A549 (cell line): ENCODE results near the gene MAML2.

Source experiments
- CEBPB ChIP-seq, 2 experiments: fragments of >200 bp in 1 of 2; sonication (Bioruptor Twin) in 1 of 2; formaldehyde crosslinking in 1 of 2; IDR thresholded peaks; 2 replicates each; pipeline ENCODE4 v1.6.1; 2012 to 2016
- FOXS1 ChIP-seq: fragments of 250-450 bp; sonication (Bioruptor Pico); IDR thresholded peaks from 2 replicates; pipeline ENCODE4 v1.5.0; 2020; ENCODE audit warnings: mild to moderate bottlenecking, moderate library complexity
- JUNB ChIP-seq: fragments of >200 bp; sonication (Bioruptor Twin); formaldehyde crosslinking; IDR thresholded peaks from 2 replicates; pipeline ENCODE4 v1.6.1; 2016
- POLR2A ChIP-seq: IDR thresholded peaks from 2 replicates; pipeline ENCODE4 v1.6.1; 2012; ENCODE audit warnings: mild to moderate bottlenecking, low read length
- POLR2AphosphoS2 ChIP-seq: conservative IDR thresholded peaks from 2 replicates; pipeline ENCODE4 v1.6.1; 2012; ENCODE audit warnings: low read length, improper control_type of control experiment, inconsistent platforms
- RAD21 ChIP-seq, 2 experiments: fragments of >200 bp in 1 of 2; sonication (Bioruptor Twin) in 1 of 2; formaldehyde crosslinking in 1 of 2; IDR thresholded peaks in 1 of 2; conservative IDR thresholded peaks in 1 of 2; 2 replicates in 1 of 2; 3 replicates in 1 of 2; pipeline ENCODE4 v1.6.1; 2012 to 2018; ENCODE audit warnings: inconsistent platforms in 1 of 2
- RCOR1 ChIP-seq: fragments of 150-350 bp; IDR thresholded peaks from 2 replicates; pipeline ENCODE4 v1.6.1; 2014; ENCODE audit warnings: antibody characterized with exemption, low read length, low read depth
- RFX5 ChIP-seq: fragments of 450-650 bp; IDR thresholded peaks from 2 replicates; pipeline ENCODE4 v1.7.1; 2014; ENCODE audit warnings: antibody characterized with exemption, mild to moderate bottlenecking, moderate library complexity
- TFCP2L1 ChIP-seq: fragments of 250-450 bp; sonication (Bioruptor Pico); IDR thresholded peaks from 2 replicates; pipeline ENCODE4 v1.5.0; 2021; ENCODE audit warnings: mild to moderate bottlenecking
- TF ChIP-seq, protein P1 (sequence below): fragments of >200 bp; sonication (Bioruptor Twin); formaldehyde crosslinking; IDR thresholded peaks from 3 replicates; pipeline ENCODE4 v1.5.1; 2016
- TF ChIP-seq, protein P2 (sequence below): fragments of 250-450 bp; sonication (Bioruptor Pico); IDR thresholded peaks from 2 replicates; pipeline ENCODE4 v1.5.0; 2021; ENCODE audit warnings: mild to moderate bottlenecking, moderate library complexity, borderline replicate concordance
- TF ChIP-seq, protein P3 (sequence below): fragments of 450-650 bp; IDR thresholded peaks from 2 replicates; pipeline ENCODE4 v1.6.1; 2014; ENCODE audit warnings: antibody characterized with exemption

DNA sequence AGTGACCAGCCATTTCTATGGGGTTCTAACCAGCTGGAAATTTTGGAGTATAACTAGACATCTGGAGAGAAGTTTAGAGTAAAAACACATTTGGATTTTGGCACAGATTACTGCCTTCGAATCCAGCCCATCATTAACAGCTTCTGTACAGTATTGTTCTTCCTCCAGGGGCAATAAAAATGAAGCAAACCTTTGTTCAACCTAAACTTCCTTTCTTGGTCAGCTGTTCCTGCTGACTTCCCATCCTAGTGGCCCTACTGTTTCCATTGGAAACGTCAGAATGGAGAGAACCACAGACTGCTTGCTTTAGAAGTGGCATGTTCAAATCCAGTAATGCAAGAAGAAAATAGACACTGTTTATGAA, 215.4 kb downstream of the MAML2 start:
- TF ChIP-seq POLR2A (no peak), RCOR1 (no peak), TFCP2L1 (no peak), RAD21 (conservative IDR thresholded peaks at IDR 0.05 in 1 of 2, IDR thresholded peaks at IDR 0.05 in 1 of 2) (no peak), POLR2AphosphoS2 (no peak), JUNB (no peak), RFX5 (no peak), FOXS1 (CRISPR knock-in tag) (no peak), CEBPB (IDR thresholded peaks at IDR 0.05) (no peak)
- TF ChIP-seq, protein P1, sequence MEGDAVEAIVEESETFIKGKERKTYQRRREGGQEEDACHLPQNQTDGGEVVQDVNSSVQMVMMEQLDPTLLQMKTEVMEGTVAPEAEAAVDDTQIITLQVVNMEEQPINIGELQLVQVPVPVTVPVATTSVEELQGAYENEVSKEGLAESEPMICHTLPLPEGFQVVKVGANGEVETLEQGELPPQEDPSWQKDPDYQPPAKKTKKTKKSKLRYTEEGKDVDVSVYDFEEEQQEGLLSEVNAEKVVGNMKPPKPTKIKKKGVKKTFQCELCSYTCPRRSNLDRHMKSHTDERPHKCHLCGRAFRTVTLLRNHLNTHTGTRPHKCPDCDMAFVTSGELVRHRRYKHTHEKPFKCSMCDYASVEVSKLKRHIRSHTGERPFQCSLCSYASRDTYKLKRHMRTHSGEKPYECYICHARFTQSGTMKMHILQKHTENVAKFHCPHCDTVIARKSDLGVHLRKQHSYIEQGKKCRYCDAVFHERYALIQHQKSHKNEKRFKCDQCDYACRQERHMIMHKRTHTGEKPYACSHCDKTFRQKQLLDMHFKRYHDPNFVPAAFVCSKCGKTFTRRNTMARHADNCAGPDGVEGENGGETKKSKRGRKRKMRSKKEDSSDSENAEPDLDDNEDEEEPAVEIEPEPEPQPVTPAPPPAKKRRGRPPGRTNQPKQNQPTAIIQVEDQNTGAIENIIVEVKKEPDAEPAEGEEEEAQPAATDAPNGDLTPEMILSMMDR, result no peak
- TF ChIP-seq, protein P2, sequence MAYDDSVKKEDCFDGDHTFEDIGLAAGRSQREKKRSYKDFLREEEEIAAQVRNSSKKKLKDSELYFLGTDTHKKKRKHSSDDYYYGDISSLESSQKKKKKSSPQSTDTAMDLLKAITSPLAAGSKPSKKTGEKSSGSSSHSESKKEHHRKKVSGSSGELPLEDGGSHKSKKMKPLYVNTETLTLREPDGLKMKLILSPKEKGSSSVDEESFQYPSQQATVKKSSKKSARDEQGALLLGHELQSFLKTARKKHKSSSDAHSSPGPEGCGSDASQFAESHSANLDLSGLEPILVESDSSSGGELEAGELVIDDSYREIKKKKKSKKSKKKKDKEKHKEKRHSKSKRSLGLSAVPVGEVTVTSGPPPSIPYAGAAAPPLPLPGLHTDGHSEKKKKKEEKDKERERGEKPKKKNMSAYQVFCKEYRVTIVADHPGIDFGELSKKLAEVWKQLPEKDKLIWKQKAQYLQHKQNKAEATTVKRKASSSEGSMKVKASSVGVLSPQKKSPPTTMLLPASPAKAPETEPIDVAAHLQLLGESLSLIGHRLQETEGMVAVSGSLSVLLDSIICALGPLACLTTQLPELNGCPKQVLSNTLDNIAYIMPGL (CRISPR knock-in tag), result no peak
- TF ChIP-seq, protein P3, sequence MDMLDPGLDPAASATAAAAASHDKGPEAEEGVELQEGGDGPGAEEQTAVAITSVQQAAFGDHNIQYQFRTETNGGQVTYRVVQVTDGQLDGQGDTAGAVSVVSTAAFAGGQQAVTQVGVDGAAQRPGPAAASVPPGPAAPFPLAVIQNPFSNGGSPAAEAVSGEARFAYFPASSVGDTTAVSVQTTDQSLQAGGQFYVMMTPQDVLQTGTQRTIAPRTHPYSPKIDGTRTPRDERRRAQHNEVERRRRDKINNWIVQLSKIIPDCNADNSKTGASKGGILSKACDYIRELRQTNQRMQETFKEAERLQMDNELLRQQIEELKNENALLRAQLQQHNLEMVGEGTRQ, result no peak
